WI38 (cell line): ENCODE results near the gene RWDD1.

Source experiments
- H3K4me3 ChIP-seq: 2 replicates; pipeline ENCODE4 v1.5.1; 2011; ENCODE audit warnings: low read depth, mild to moderate bottlenecking, control low read depth, low read length
- CTCF ChIP-seq: IDR thresholded peaks from 2 replicates; pipeline ENCODE4 v1.5.1; 2012; ENCODE audit warnings: low read depth, mild to moderate bottlenecking, control low read depth, low read length

RWDD1 gene

GRCh38 chr6:116570856-116571682, at the start of gene RWDD1:
RWDD1 (plus strand) TSS chr6:116571504; CDS start chr6:116571583, 79 bp downstream.
- no peak for TF ChIP-seq CTCF
- peak within 1 kb of the TSS; percentile 99 for H3K4me3 ChIP-seq

- TF ChIP-seq CTCF, result no peak
- no peak overlapping the region for H3K4me3 ChIP-seq
Measured at GRCh38 chr6:116522896-116523295, 48.4 kb upstream of the RWDD1 start.

GRCh38 chr6:116524236-116524635, 47.1 kb upstream of the RWDD1 start:
- no peak for TF ChIP-seq CTCF

GRCh38 chr6:116528133-116528532, 43.2 kb upstream of the RWDD1 start:
- H3K4me3 ChIP-seq, result no peak overlapping the region
- no peak for TF ChIP-seq CTCF

More at GRCh38 chr6:116524236-116524635, 47.1 kb upstream of the RWDD1 start:
- H3K4me3 ChIP-seq, result no peak overlapping the region

- no peak overlapping the region for H3K4me3 ChIP-seq
- no peak for TF ChIP-seq CTCF
Measured at GRCh38 chr6:116528780-116529179, 42.5 kb upstream of the RWDD1 start.

GRCh38 chr6:116529466-116530290, 41.6 kb upstream of the RWDD1 start:
- no peak overlapping the region for H3K4me3 ChIP-seq
- no peak for TF ChIP-seq CTCF

- no peak for TF ChIP-seq CTCF
- H3K4me3 ChIP-seq, result no peak overlapping the region
Measured at GRCh38 chr6:116530436-116530835, 40.9 kb upstream of the RWDD1 start.
